Panc1 (cell line): Measurements from ENCODE around the gene CTDSPL2. TPM values are rescaled to one million over a fixed set of nuclear protein-coding genes. Genes with fewer than 3 reads are reported as not detected.
"Not testable (repeated sequence)": the region's sequence is repeated elsewhere in the genome, so short reads cannot be mapped to it uniquely, and the experiment has no call there.

Source experiments
- ATAC-seq: fragments of 200-7000 bp; cut with Tn5 transposase; 2 replicates; pipeline ENCODE4 v1.9.1; 2020; ENCODE audit warnings: mild to moderate bottlenecking, moderate library complexity
- BruUV-seq: library from RNA; stranded (reverse); fragments of 400-500 nt; replicated peaks from 2 replicates; lab custom pipeline; 2021; lab: Mats Ljungman, UMichigan
- CTCF ChIA-PET: fragments of 300-600 bp; sonication (Branson Sonifier 250); formaldehyde crosslinking; loops from one replicate; lab custom pipeline; 2022; ENCODE audit warnings: antibody characterized with exemption; lab: Charles Lee
- POLR2A ChIA-PET: fragments of 300-600 bp; sonication (Branson Sonifier 250); formaldehyde crosslinking; loops from one replicate; lab custom pipeline; 2022; ENCODE audit warnings: antibody characterized with exemption; lab: Charles Lee
- DNase-seq: peaks from one replicate; pipeline ENCODE4 v3.0.0-alpha.2; 2010; ENCODE audit warnings: low read depth, low spot score
- H3K27ac ChIP-seq: 2 replicates; pipeline ENCODE4 v1.5.1; 2011; ENCODE audit warnings: mild to moderate bottlenecking, low read length, inconsistent platforms
- H3K27me3 ChIP-seq: fragments of 200-500 bp; sonication (Bioruptor generic); 2 replicates; pipeline ENCODE4 v1.6.0; 2014; ENCODE audit warnings: low read length, inconsistent platforms; ENCODE audit not compliant: control insufficient read depth, insufficient read depth
- H3K36me3 ChIP-seq: fragments of 200-500 bp; sonication (Bioruptor generic); 2 replicates; pipeline ENCODE4 v1.5.1; 2014; ENCODE audit warnings: inconsistent platforms, mild to moderate bottlenecking, low read length, moderate library complexity; ENCODE audit not compliant: control insufficient read depth, insufficient read depth
- H3K4me1 ChIP-seq: 2 replicates; pipeline ENCODE4 v1.5.1; 2011; ENCODE audit warnings: inconsistent platforms, mild to moderate bottlenecking, low read length, moderate library complexity; ENCODE audit not compliant: control insufficient read depth, insufficient read depth
- H3K4me3 ChIP-seq, 2 experiments: 2 replicates each; pipeline ENCODE4 v1.5.1; 2011 to 2012; ENCODE audit warnings: low read depth in 2 of 2, low read length in 2 of 2, mild to moderate bottlenecking in 2 of 2, inconsistent platforms in 1 of 2, moderate library complexity in 1 of 2
- H3K9me3 ChIP-seq: fragments of 200-500 bp; sonication (Bioruptor generic); 2 replicates; pipeline ENCODE4 v1.5.1; 2014; ENCODE audit warnings: low read depth, mild to moderate bottlenecking, inconsistent platforms, low read length, moderate library complexity; ENCODE audit not compliant: control insufficient read depth, insufficient read depth
- POLR2AphosphoS5 ChIP-seq: IDR thresholded peaks from 2 replicates; pipeline ENCODE4 v1.6.1; 2012; ENCODE audit warnings: mild to moderate bottlenecking, low read depth, low read length, moderate library complexity
- REST ChIP-seq, 2 experiments: IDR thresholded peaks; 2 replicates each; pipeline ENCODE4 v1.6.1; 2011 to 2012; ENCODE audit warnings: low read depth in 2 of 2, control low read depth in 1 of 2, low read length in 1 of 2, mild to moderate bottlenecking in 1 of 2, moderate library complexity in 1 of 2; ENCODE audit not compliant: insufficient read depth in 1 of 2
- SIN3A ChIP-seq: IDR thresholded peaks from 2 replicates; pipeline ENCODE4 v1.6.1; 2012; ENCODE audit warnings: low read depth, mild to moderate bottlenecking, low read length, moderate library complexity, borderline replicate concordance; ENCODE audit not compliant: insufficient read depth
- TCF7L2 ChIP-seq: IDR thresholded peaks from 2 replicates; pipeline ENCODE4 v1.6.1; 2011; ENCODE audit warnings: mild to moderate bottlenecking, low read depth, low read length, inconsistent platforms
- in situ Hi-C: cut with HindIII; loops from 2 replicates; pipeline ENCODE4 v1.10.0; 2016; ENCODE audit warnings: low sequenced_read_pairs, low pct_unique_long_range_greater_than_20kb
- intact Hi-C: fragments of 100-400 bp; cut with micrococcal nuclease; formaldehyde crosslinking; loops from one replicate; pipeline ENCODE4 v1.10.0; 2022; ENCODE audit not compliant: unreplicated experiment
- total RNA-seq: library from RNA; stranded (reverse); gene quantifications from one replicate; pipeline ENCODE4 v1.2.1, GENCODE V29; 2021; ENCODE audit not compliant: unreplicated experiment
- TF ChIP-seq, protein P1 (sequence below): fragments of 450-650 bp; IDR thresholded peaks from 2 replicates; pipeline ENCODE4 v1.5.1; 2017; ENCODE audit warnings: mild to moderate bottlenecking

Gene CTDSPL2
- total RNA-seq, 1 experiment from 2014 or later, result 70.6 TPM

- Histone ChIP-seq H3K27ac (no peak overlapping the region), H3K4me1 (no peaks in the 10 kb centered on the region), H3K9me3 (no peaks in the 10 kb centered on the region), H3K36me3 (peaks cover 31% of the 10 kb centered on the region), H3K4me3 (no peak overlapping the region), H3K27me3 (no peaks in the 10 kb centered on the region)
- ATAC-seq (no peak), DNase-seq (no peak)
- BruUV-seq, result no TSS peak
- ChIA-PET CTCF (interaction anchor here (0.6 kb wide), 1 partner anchor 256 kb away, joined by 6 read pairs; no protein-coding TSS in a partner anchor), POLR2A (no interaction called here)
- no peak for TF ChIP-seq POLR2AphosphoS5
- TF ChIP-seq TCF7L2, result no peak
- TF ChIP-seq, protein P1, sequence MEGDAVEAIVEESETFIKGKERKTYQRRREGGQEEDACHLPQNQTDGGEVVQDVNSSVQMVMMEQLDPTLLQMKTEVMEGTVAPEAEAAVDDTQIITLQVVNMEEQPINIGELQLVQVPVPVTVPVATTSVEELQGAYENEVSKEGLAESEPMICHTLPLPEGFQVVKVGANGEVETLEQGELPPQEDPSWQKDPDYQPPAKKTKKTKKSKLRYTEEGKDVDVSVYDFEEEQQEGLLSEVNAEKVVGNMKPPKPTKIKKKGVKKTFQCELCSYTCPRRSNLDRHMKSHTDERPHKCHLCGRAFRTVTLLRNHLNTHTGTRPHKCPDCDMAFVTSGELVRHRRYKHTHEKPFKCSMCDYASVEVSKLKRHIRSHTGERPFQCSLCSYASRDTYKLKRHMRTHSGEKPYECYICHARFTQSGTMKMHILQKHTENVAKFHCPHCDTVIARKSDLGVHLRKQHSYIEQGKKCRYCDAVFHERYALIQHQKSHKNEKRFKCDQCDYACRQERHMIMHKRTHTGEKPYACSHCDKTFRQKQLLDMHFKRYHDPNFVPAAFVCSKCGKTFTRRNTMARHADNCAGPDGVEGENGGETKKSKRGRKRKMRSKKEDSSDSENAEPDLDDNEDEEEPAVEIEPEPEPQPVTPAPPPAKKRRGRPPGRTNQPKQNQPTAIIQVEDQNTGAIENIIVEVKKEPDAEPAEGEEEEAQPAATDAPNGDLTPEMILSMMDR, result no peak
- no peak for TF ChIP-seq REST (IDR thresholded peaks at IDR 0.05; ENCODE audit: insufficient read depth in 1 of 2, low read depth in 2 of 2, low read length in 1 of 2)
- no peak for TF ChIP-seq SIN3A
- in situ Hi-C loops, result no loop called here
- intact Hi-C loops, result no loop called here
Observed at GRCh38 chr15:44550734-44551133, 123.3 kb downstream of the CTDSPL2 start.

DNA sequence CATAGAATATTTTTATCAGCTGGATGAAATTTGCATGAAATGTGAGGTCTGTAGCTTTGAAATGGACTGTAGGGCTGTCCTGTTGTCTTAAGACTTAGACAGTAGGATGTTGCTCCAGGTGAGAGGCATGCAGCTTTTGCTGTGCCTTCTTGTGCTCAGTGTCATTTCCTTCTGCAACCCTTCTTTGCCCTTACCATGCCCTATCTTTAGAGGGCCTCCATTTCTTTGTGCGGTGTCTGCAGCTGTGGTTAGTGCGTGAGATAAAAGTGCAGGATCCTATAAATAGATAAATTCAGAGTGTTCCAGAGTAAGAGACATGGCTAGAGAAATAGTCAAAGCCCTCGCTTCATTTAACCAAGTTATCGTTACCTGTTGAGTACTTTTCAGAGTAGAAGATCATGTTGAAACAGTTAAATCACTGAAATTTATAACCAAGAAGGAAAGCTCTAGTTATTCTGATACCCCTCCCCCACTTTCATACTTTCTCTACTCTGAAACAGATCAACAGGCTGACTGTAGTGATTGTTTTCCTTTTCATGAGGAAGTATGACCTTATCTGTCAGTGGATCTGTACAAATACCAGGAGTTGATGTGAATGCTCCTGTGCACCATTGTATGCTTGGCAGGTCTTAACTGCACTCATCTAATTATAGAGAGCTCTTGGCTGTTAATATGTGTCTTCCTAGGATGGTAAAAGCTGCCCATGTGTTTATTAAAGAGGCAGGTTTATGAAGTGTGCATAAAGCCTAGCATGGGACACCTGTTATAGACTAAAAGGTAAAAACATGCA, 127.7 kb downstream of the CTDSPL2 start:
- CTCF ChIA-PET, result interaction anchor here (0.5 kb wide), 1 partner anchor 24 kb away, joined by 4 read pairs; no protein-coding TSS in a partner anchor
- H3K4me3 ChIP-seq, result no peak overlapping the region
- no peak overlapping the region for H3K27ac ChIP-seq
- no peaks in the 10 kb centered on the region for H3K9me3 ChIP-seq
- ATAC-seq (no peak), DNase-seq (no peak)
- POLR2A ChIA-PET, result no interaction called here
- H3K4me1 ChIP-seq, result no peaks in the 10 kb centered on the region
- in situ Hi-C loops, result no loop called here
- H3K27me3 ChIP-seq, result no peaks in the 10 kb centered on the region
- intact Hi-C loops, result no loop called here
- no peak for TF ChIP-seq REST (IDR thresholded peaks at IDR 0.05; ENCODE audit: insufficient read depth in 1 of 2, low read depth in 2 of 2, low read length in 1 of 2)
- peaks cover 54% of the 10 kb centered on the region for H3K36me3 ChIP-seq
- BruUV-seq, result no TSS peak

DNA sequence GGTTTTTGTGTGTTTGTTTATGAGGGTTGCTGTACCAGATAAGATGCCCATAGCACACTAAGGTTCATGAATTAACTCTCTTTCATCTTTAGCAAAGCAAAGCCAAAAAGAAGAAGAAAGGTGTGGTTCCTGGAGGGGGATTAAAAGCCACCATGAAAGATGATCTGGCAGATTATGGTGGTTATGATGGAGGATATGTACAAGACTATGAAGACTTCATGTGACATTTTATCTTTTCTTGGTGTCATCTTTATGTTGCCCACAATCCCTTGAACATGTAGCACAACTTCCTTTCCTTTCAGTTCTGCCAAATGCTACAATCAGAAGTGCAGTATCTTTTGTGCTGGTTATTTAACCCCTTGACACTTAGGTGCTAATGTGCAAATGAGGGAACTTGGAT, 133.5 kb downstream of the CTDSPL2 start:
- DNase-seq, CTCF ChIA-PET, H3K4me1 ChIP-seq, in situ Hi-C loops, intact Hi-C loops, H3K27ac ChIP-seq, H3K4me3 ChIP-seq, H3K27me3 ChIP-seq, H3K9me3 ChIP-seq, ATAC-seq, BruUV-seq, POLR2A ChIA-PET: not testable (repeated sequence)
- peaks cover 48% of the 10 kb centered on the region for H3K36me3 ChIP-seq
